Ectodermal cell (in vitro differentiated cells): ENCODE data around the gene PILRB.

ENCODE experiments used
- H3K27ac ChIP-seq: 2 replicates; pipeline ENCODE4 v1.7.0; 2013; ENCODE audit warnings: mild to moderate bottlenecking, low read depth, low read length; ENCODE audit not compliant: insufficient read depth, poor library complexity, severe bottlenecking
- H3K27me3 ChIP-seq: 2 replicates; pipeline ENCODE4 v1.7.0; 2013; ENCODE audit warnings: mild to moderate bottlenecking, low read length; ENCODE audit not compliant: insufficient read depth, control insufficient read depth, poor library complexity, severe bottlenecking
- H3K36me3 ChIP-seq: one replicate; pipeline ENCODE4 v1.7.0; 2013; ENCODE audit warnings: low read length; ENCODE audit not compliant: control insufficient read depth, insufficient read depth
- H3K4me1 ChIP-seq: one replicate; pipeline ENCODE4 v1.7.0; 2013; ENCODE audit warnings: low read length; ENCODE audit not compliant: control insufficient read depth, insufficient read depth
- H3K4me3 ChIP-seq: 2 replicates; pipeline ENCODE4 v1.7.0; 2013; ENCODE audit warnings: low read depth, low read length, control low read depth; ENCODE audit not compliant: insufficient read depth
- H3K9me3 ChIP-seq: 2 replicates; pipeline ENCODE4 v1.7.0; 2013; ENCODE audit warnings: mild to moderate bottlenecking, low read length, moderate library complexity; ENCODE audit not compliant: control insufficient read depth
- WGBS, 2 experiments: methylation state at CpG; one replicate each; pipeline ENCODE4 v1.1.7; 2013; ENCODE audit warnings: missing lambda C conversion rate in 2 of 2; 5-methylcytosine and 5-hydroxymethylcytosine counted together

Gene PILRB

DNA sequence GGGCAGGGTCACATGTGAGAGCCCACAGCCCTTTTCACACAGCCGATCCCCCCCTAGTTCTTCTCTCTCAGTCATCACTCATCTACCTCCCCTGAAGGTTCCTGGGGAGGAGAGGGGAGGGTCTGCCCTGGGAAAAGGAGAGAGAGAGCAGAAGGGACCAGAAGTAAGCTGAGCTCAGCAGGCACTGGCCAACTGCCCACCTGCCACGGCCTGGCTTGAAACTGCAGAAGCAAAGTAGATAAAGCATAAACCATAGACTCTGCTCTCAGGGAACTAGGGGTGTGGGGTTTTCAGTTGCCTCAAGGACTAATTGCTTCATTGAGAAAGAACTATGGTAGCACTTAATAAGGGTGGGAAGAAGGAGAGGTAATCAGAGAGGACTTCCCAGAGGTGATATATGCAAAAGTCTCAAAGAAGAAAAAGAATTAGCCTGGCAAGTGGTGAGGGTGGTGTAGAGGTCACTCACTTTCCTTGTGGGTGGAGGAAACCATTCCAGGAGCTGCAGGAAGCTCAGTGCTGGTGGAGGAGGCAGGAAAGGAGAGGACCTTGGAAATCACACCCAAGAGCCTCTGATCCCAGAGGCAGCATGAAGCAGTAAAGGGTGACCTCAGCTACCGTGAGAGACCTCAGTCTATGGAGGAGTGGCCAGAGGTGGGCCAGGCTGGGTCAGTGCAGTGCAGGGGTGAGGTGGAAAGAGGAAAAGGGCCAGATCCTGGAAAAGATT lies 32.5 kb downstream of the PILRB start:
- WGBS, 2 experiments: 70 to 75% methylated on average over 2 to 3 of the region's 3 CpGs

GRCh38 chr7:100393233-100393905 lies 35.5 kb downstream of the PILRB start:
- no peaks in the 10 kb centered on the region for H3K9me3 ChIP-seq
- peaks cover 3% of the 10 kb centered on the region for H3K4me1 ChIP-seq
- no peak overlapping the region for H3K4me3 ChIP-seq
- 78% methylated on average over 4 of the region's 4 CpGs for WGBS, 2 experiments
- no peaks in the 10 kb centered on the region for H3K36me3 ChIP-seq
- H3K27ac ChIP-seq: no peak overlapping the region
- H3K27me3 ChIP-seq: no peaks in the 10 kb centered on the region

More for the DNA sequence above, 32.5 kb downstream of the PILRB start:
- Histone ChIP-seq H3K27me3 (no peaks in the 10 kb centered on the region), H3K36me3 (no peaks in the 10 kb centered on the region), H3K27ac (no peak overlapping the region), H3K4me1 (no peaks in the 10 kb centered on the region), H3K4me3 (no peak overlapping the region), H3K9me3 (no peaks in the 10 kb centered on the region)

- H3K4me1 ChIP-seq: peaks cover 3% of the 10 kb centered on the region
- H3K36me3 ChIP-seq: no peaks in the 10 kb centered on the region
- H3K27ac ChIP-seq: no peak overlapping the region
- no peaks in the 10 kb centered on the region for H3K9me3 ChIP-seq
- no peak overlapping the region for H3K4me3 ChIP-seq
- 72 to 87% methylated on average over 2 of the region's 2 CpGs for WGBS, 2 experiments
- H3K27me3 ChIP-seq: no peaks in the 10 kb centered on the region
These were observed 36.2 kb downstream of the PILRB start for GRCh38 chr7:100394077-100394476.

- Histone ChIP-seq H3K27ac (no peak overlapping the region), H3K4me1 (peaks cover 3% of the 10 kb centered on the region), H3K9me3 (no peaks in the 10 kb centered on the region), H3K27me3 (no peaks in the 10 kb centered on the region), H3K36me3 (no peaks in the 10 kb centered on the region), H3K4me3 (no peak overlapping the region)
- 95% methylated on average over 9 of the region's 9 CpGs for WGBS, 2 experiments
These were observed 38.6 kb downstream of the PILRB start for GRCh38 chr7:100396421-100396982.

GRCh38 chr7:100397315-100398081 lies 39.6 kb downstream of the PILRB start:
- 75 to 78% methylated on average over 13 of the region's 13 CpGs for WGBS, 2 experiments
- peaks cover 3% of the 10 kb centered on the region for H3K4me1 ChIP-seq
- H3K36me3 ChIP-seq: no peaks in the 10 kb centered on the region
- no peak overlapping the region for H3K4me3 ChIP-seq
- H3K27ac ChIP-seq: no peak overlapping the region
- no peaks in the 10 kb centered on the region for H3K27me3 ChIP-seq
- no peaks in the 10 kb centered on the region for H3K9me3 ChIP-seq

DNA sequence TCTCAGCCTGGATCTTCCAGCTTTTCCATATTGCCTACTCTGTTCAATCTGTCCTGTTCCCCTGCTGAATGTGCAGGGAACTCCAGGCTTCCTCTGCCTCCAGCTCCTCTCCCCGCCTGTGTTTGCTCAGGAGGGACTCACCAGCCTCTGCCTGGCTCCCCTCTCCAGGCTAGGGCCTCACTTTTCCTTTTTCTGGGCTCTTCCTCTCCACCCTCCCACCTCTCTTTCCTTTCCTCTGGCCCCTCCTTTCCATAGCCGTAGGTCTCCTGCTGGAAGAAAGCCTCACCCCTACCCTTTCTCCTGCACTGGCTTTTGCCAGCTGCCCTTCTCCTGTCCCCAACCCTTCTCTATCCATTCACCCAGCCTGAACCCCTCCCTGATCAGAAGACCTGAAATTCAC lies 40.3 kb downstream of the PILRB start:
- WGBS, 2 experiments: 55 to 60% methylated on average over 2 of the region's 2 CpGs
- no peak overlapping the region for H3K4me3 ChIP-seq
- H3K4me1 ChIP-seq: peaks cover 3% of the 10 kb centered on the region
- H3K27me3 ChIP-seq: no peaks in the 10 kb centered on the region
- no peaks in the 10 kb centered on the region for H3K9me3 ChIP-seq
- H3K36me3 ChIP-seq: no peaks in the 10 kb centered on the region
- H3K27ac ChIP-seq: no peak overlapping the region

- Histone ChIP-seq H3K4me1 (peaks cover 3% of the 10 kb centered on the region), H3K9me3 (no peaks in the 10 kb centered on the region), H3K27me3 (no peaks in the 10 kb centered on the region), H3K36me3 (no peaks in the 10 kb centered on the region), H3K4me3 (no peak overlapping the region), H3K27ac (no peak overlapping the region)
- 96 to 98% methylated on average over 3 of the region's 3 CpGs for WGBS, 2 experiments
These were observed 42.1 kb downstream of the PILRB start for GRCh38 chr7:100400041-100400440.

- Histone ChIP-seq H3K36me3 (no peaks in the 10 kb centered on the region), H3K27me3 (no peaks in the 10 kb centered on the region), H3K4me1 (peaks cover 3% of the 10 kb centered on the region), H3K27ac (no peak overlapping the region), H3K9me3 (no peaks in the 10 kb centered on the region), H3K4me3 (no peak overlapping the region)
- whole genome bisulfite sequencing, 2 experiments: 61 to 65% methylated on average over 11 of the region's 11 CpGs
These were observed 42.7 kb downstream of the PILRB start for GRCh38 chr7:100400656-100401055.

DNA sequence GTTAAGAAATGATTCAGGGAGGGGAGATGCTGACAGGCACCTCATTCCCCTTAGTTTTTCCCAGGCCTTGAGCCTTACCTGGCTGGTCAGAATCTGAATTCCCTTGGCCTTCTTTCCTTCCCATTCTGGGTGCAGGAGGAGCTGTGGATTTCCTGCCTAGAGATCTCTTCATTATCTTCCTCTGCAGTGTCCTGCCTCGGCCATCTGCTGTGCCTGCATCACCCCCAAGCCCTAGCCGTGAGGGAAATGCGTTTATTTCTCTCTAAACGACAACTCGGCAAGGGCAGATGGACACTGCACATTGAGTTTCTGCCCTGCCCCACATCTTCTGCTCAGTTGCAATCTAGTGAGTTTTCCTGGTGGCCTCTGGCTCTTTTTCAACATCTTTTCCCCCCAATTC lies 43.9 kb downstream of the PILRB start:
- Histone ChIP-seq H3K4me3 (no peak overlapping the region), H3K4me1 (peaks cover 3% of the 10 kb centered on the region), H3K27me3 (no peaks in the 10 kb centered on the region), H3K27ac (no peak overlapping the region), H3K9me3 (no peaks in the 10 kb centered on the region), H3K36me3 (no peaks in the 10 kb centered on the region)
- 88 to 91% methylated on average over 5 of the region's 5 CpGs for WGBS, 2 experiments

GRCh38 chr7:100402241-100402640 lies 44.3 kb downstream of the PILRB start:
- Histone ChIP-seq H3K27me3 (no peaks in the 10 kb centered on the region), H3K36me3 (no peaks in the 10 kb centered on the region), H3K9me3 (no peaks in the 10 kb centered on the region), H3K4me1 (peaks cover 3% of the 10 kb centered on the region), H3K27ac (no peak overlapping the region), H3K4me3 (no peak overlapping the region)
- WGBS, 2 experiments: 92 to 99% methylated on average over 2 of the region's 2 CpGs
